Uterine smooth muscle cell (primary cell): ENCODE data around the gene ADAMTS14. TPM values are rescaled to one million over a fixed set of nuclear protein-coding genes. Genes with fewer than 3 reads are reported as not detected.

ENCODE experiments used
- total RNA-seq: library from RNA; depleted of rRNA; stranded (reverse); fragments of >200 nt; gene quantifications from 2 replicates; pipeline ENCODE4 v1.2.3, GENCODE V29; 2014

Gene ADAMTS14
- total RNA-seq = 4.0 and 4.8 TPM in 2 replicates

GRCh38 chr10:70672165-70673042 lies at the start of gene ADAMTS14:
Gene ADAMTS14, plus strand, starts transcription at chr10:70672506. Its CDS starts 297 bp downstream, at chr10:70672803.

DNA sequence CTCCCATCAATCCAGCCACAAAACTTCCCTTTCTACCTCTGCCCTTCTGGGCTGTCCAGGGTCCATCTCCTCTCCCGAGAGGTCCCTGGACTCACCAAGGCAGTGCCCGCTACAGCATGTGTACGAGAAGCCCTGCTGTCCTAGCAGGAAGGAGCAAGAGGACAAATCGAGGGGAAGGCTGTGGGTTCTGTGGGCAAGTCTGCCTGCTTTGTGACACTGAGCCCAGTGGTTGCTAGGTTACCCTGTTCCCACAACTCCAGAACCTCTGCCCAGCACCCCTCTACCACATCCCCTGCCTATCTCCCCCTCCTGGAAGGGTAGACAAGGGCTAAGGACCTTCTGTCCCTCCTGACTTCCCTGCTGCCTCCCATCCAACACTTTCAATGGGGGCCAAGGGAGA lies 112.9 kb downstream of the ADAMTS14 start, which contains the start of gene TBATA:
TBATA (minus strand) TSS at position 188 of the 400 bp plus-strand sequence. CDS start 1,998 bp downstream, outside the sequence.

Other genes with a start within 250 kb of the ADAMTS14 start
- not detected in 2 replicates for gene NODAL, start 230.8 kb upstream of the ADAMTS14 start, total RNA-seq
- gene PALD1, start 193.7 kb upstream of the ADAMTS14 start, total RNA-seq = under 0.01 and 0.11 TPM in 2 replicates
- not detected in 2 replicates for gene PRF1, start 69.8 kb upstream of the ADAMTS14 start, total RNA-seq
- gene TBATA, start 112.9 kb downstream of the ADAMTS14 start, total RNA-seq = not detected in 2 replicates
- gene SGPL1, start 143.4 kb downstream of the ADAMTS14 start, total RNA-seq = 28.0 and 40.0 TPM in 2 replicates
- 23.5 and 30.5 TPM in 2 replicates for gene PCBD1, start 216.1 kb downstream of the ADAMTS14 start, total RNA-seq